Rectal smooth muscle tissue (tissue), 1 donor: Measurements from ENCODE around the gene FBLN5.
A peak's percentile ranks its signal among the peaks of the same experiment; 100 is the strongest.
"Not testable (repeated sequence)": the region's sequence is repeated elsewhere in the genome, so short reads cannot be mapped to it uniquely, and the experiment has no call there.

Experiments
- H3K27ac ChIP-seq: one replicate; pipeline ENCODE4 v1.7.0; 2013; ENCODE audit warnings: low read depth, low read length, inconsistent platforms
- H3K27me3 ChIP-seq: one replicate; pipeline ENCODE4 v1.7.0; 2013; ENCODE audit warnings: low read length; ENCODE audit not compliant: control insufficient read depth, insufficient read depth
- H3K36me3 ChIP-seq: one replicate; pipeline ENCODE4 v1.7.0; 2013; ENCODE audit warnings: low read length; ENCODE audit not compliant: control insufficient read depth, insufficient read depth
- H3K4me1 ChIP-seq: one replicate; pipeline ENCODE4 v1.7.0; 2013; ENCODE audit warnings: low read length; ENCODE audit not compliant: control insufficient read depth, insufficient read depth
- H3K4me3 ChIP-seq: one replicate; pipeline ENCODE4 v1.7.0; 2013; ENCODE audit warnings: low read length
- H3K9ac ChIP-seq: one replicate; pipeline ENCODE4 v1.7.0; 2013; ENCODE audit warnings: low read length

The FBLN5 gene

GRCh38 chr14:91858536-91859275, 88.8 kb downstream of the FBLN5 start:
- H3K36me3 ChIP-seq, result no peaks in the 10 kb centered on the region
- H3K4me1 ChIP-seq, result no peaks in the 10 kb centered on the region
- no peak overlapping the region for H3K27ac ChIP-seq

DNA sequence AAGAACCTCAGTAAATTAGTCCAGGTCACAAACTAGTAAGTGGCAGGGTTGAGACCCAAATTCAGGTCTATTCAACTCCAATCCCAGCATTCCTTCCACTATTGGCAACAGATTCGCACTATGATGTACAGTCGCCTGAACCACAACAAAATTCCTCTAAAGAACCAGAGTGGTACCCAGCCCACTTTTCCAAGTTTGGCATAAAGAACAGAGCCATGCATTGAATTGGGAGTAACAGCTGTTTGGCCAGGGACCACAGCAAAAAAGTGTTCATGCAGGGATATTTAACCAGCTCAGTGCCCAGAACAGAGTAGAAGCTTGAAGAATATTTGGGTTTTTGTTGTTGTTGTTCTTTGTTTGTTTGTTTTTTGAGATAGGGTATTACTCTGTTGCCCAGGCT, 89.9 kb downstream of the FBLN5 start:
- Histone ChIP-seq H3K27ac (no peak overlapping the region), H3K4me3 (no peak overlapping the region), H3K9ac (no peak overlapping the region), H3K27me3 (no peaks in the 10 kb centered on the region), H3K4me1 (no peaks in the 10 kb centered on the region), H3K36me3 (no peaks in the 10 kb centered on the region)

More at GRCh38 chr14:91858536-91859275, 88.8 kb downstream of the FBLN5 start:
- no peak overlapping the region for H3K4me3 ChIP-seq
- H3K9ac ChIP-seq, result no peak overlapping the region
- no peaks in the 10 kb centered on the region for H3K27me3 ChIP-seq

DNA sequence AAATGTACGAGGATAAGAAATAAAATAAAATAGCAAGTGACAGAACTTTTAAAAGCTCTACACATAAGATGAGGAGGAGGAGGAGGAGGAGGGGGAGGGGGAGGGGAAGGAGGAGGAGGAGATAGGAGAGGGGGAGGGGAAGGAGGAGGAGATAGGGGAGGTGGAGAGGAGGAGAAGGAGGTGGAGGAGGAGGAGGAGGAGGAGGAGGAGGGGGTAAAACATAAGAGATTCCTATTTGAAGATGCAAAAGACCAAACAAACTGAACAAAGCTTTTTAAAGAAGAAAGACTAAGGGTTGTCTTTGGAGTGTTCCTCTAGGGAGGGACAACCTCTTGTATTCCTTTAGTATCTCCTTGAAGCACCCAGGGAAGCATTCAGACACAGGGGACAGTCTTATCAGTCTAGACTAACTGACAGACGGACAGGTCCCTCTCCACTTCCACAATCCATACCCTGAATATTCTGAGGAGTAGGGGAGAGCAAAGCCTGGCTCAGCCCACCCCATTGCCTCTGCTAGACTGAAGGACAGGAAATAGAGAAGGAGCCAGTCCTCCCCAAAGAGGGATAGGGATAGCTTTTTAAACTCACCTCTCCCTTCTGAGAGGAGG, 93.1 kb downstream of the FBLN5 start:
- Histone ChIP-seq H3K27ac (peak overlapping the region; percentile 14), H3K27me3 (no peaks in the 10 kb centered on the region), H3K4me1 (no peaks in the 10 kb centered on the region), H3K4me3 (no peak overlapping the region), H3K9ac (no peak overlapping the region), H3K36me3 (no peaks in the 10 kb centered on the region)

DNA sequence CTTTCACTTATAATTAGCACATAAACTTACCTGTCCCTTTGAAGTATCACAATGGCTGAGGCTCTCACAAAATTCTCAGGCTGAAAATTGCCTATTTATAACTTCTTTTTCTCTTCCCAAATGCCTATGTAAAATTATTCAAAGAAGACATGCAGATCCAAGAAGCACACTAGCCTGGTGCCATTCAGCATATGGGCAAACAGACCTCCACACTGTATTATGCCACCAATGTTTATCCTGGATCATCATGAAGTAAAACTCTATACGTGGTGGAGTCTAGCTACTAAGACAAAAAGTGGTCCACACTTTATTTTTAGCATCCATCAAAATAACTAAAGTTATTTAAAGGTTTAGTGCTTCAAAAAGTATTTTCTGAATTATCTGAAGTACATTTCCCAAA, 95.9 kb downstream of the FBLN5 start:
- H3K4me1 ChIP-seq, result no peaks in the 10 kb centered on the region
- no peak overlapping the region for H3K9ac ChIP-seq
- H3K27me3 ChIP-seq, result no peaks in the 10 kb centered on the region
- no peaks in the 10 kb centered on the region for H3K36me3 ChIP-seq
- no peak overlapping the region for H3K4me3 ChIP-seq
- H3K27ac ChIP-seq, result no peak overlapping the region

- no peaks in the 10 kb centered on the region for H3K4me1 ChIP-seq
- no peak overlapping the region for H3K4me3 ChIP-seq
- no peaks in the 10 kb centered on the region for H3K36me3 ChIP-seq
- H3K9ac ChIP-seq, result no peak overlapping the region
- no peaks in the 10 kb centered on the region for H3K27me3 ChIP-seq
- H3K27ac ChIP-seq, result no peak overlapping the region
Measured at GRCh38 chr14:91848504-91849001, 98.9 kb downstream of the FBLN5 start.

DNA sequence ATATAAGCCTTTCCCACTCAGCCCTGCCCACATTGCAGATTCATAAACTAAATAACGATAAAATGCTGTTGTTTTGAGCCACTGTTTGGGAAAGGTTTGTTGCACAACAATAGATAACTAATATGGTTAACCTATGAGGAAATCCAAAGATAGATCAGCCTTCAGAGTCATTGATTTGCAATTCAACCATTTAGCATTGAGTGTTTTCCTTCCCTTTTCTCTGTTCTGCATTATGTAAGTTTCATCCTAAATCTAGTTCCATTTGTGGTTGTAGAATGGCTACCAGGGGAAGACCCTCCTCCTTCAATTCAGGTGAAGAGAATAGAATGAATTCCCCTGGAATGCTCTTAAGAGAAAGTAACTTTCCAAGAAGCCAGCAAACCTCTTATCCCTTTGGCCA, 99.8 kb downstream of the FBLN5 start:
- Histone ChIP-seq H3K27me3 (no peaks in the 10 kb centered on the region), H3K4me3 (no peak overlapping the region), H3K4me1 (no peaks in the 10 kb centered on the region), H3K27ac (no peak overlapping the region), H3K36me3 (no peaks in the 10 kb centered on the region), H3K9ac (no peak overlapping the region)

DNA sequence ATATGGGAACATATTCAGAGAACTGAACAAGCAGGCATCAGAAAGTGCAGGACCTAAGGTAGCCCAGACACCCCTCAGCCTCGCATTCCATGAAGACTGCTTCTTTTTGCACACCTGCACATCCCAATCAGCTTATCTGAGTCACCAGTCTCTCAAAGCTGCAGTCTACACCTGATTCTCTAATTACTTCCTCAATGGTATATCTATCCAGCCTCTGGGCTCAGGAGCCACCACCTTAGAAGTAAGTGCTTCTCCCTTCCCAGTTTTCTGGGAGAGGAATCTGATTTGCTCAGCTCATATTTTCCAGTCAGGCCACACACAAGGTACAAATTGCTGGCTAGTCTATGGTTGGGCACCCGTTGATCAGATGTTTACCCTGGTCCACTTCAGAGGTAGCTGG, 101.8 kb downstream of the FBLN5 start:
- no peak overlapping the region for H3K4me3 ChIP-seq
- no peak overlapping the region for H3K27ac ChIP-seq
- no peak overlapping the region for H3K9ac ChIP-seq
- H3K27me3 ChIP-seq, result no peaks in the 10 kb centered on the region
- no peaks in the 10 kb centered on the region for H3K36me3 ChIP-seq
- H3K4me1 ChIP-seq, result no peaks in the 10 kb centered on the region

- H3K4me3 ChIP-seq, H3K27ac ChIP-seq, H3K36me3 ChIP-seq, H3K27me3 ChIP-seq, H3K4me1 ChIP-seq, H3K9ac ChIP-seq: not testable (repeated sequence)
Measured at GRCh38 chr14:91845056-91845455, 102.4 kb downstream of the FBLN5 start.

- no peaks in the 10 kb centered on the region for H3K4me1 ChIP-seq
- H3K36me3 ChIP-seq, result no peaks in the 10 kb centered on the region
- H3K27me3 ChIP-seq, result no peaks in the 10 kb centered on the region
- H3K4me3 ChIP-seq, result no peak overlapping the region
- H3K9ac ChIP-seq, result no peak overlapping the region
- H3K27ac ChIP-seq, result no peak overlapping the region
Measured at GRCh38 chr14:91844029-91844428, 103.5 kb downstream of the FBLN5 start.

DNA sequence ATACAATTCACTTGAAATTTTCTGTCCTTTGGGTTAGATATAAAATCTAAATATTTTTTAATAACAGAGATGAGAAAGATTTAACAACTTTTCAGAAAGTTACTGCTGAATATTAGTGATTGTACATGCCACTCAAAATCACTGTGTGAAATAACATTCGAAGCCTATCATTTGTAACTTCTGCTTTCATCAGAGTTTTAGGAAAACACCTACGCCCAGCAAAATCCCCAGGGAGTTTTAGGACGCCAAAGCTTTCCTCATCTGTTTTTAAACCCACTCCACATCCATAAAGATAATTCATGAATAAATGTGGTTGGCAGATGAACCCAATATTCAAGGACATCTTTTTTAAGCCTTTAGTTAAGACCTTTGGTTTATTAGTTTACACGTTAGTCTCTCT, 104.1 kb downstream of the FBLN5 start:
- no peak overlapping the region for H3K4me3 ChIP-seq
- no peaks in the 10 kb centered on the region for H3K27me3 ChIP-seq
- no peaks in the 10 kb centered on the region for H3K4me1 ChIP-seq
- H3K9ac ChIP-seq, result no peak overlapping the region
- H3K27ac ChIP-seq, result no peak overlapping the region
- no peaks in the 10 kb centered on the region for H3K36me3 ChIP-seq

GRCh38 chr14:91841065-91841464, 106.4 kb downstream of the FBLN5 start:
- Histone ChIP-seq H3K4me3 (no peak overlapping the region), H3K27me3 (no peaks in the 10 kb centered on the region), H3K9ac (no peak overlapping the region), H3K27ac (no peak overlapping the region), H3K36me3 (no peaks in the 10 kb centered on the region), H3K4me1 (no peaks in the 10 kb centered on the region)

DNA sequence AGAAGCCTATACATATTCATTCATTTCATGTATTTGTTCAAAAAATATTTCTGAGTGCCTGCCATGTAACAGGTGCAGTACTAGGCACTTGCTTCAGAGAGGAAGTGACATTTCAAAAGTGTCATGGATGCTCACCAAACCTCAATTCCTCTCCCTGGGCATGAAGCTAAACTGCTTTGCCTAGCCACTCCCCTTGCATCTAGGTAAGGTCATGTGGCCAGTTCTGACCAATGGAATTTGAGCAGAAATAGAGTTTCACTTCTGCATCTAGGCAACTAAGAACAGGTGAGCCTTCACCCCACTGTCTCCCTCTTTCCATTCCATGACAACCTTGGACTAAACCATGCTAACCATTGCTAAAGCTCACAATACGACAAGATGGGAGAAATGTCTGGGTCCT, 107.7 kb downstream of the FBLN5 start:
- Histone ChIP-seq H3K36me3 (no peaks in the 10 kb centered on the region), H3K9ac (no peak overlapping the region), H3K27me3 (no peaks in the 10 kb centered on the region), H3K27ac (no peak overlapping the region), H3K4me1 (no peaks in the 10 kb centered on the region), H3K4me3 (no peak overlapping the region)

- Histone ChIP-seq H3K27ac (no peak overlapping the region), H3K36me3 (no peaks in the 10 kb centered on the region), H3K4me1 (no peaks in the 10 kb centered on the region), H3K27me3 (no peaks in the 10 kb centered on the region), H3K4me3 (peak overlapping the region; percentile 66), H3K9ac (peak overlapping the region; percentile 43)
Measured at GRCh38 chr14:91837076-91837475, 110.4 kb downstream of the FBLN5 start.
